ENCODE results near the gene SMIM32.

DNA sequence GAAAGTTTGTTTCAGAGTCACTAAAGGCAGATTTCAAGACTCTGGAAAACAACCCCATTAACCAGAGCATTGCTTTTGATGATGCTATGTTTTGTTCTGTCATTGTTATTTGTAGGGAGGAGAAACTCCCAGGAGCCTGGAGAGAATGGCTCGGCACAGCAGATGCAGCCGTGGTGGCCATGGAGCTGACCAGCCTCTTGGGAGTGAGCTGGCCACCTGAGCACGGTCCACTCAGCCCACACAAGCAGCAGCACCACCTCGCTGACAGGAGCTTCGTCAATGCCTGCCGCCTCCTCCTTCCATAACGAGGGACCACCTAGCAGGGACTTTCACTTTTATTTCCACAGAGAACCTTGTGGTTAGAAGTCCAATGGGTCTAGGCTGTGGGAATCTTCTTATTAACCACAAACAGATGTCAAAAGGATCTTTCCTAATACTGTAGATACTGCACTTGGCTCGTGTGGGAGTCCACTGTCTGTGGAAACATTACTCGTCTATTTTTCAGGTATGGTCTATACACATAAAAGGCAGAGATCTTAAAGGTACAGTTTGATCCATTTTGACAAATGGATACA lies 21.0 kb upstream of the SMIM32 start:
- no peak for TF ChIP-seq EZH2 (IDR thresholded peaks at IDR 0.05; ENCODE audit: borderline replicate concordance, insufficient read depth, low read depth, low read length, poor library complexity, severe bottlenecking)
- no peak for TF ChIP-seq CTCF (IDR thresholded peaks at IDR 0.05)

Data from B cell (primary cell).